Measurements from ENCODE around the gene CDH20. TPM values are rescaled to one million over a fixed set of nuclear protein-coding genes. Genes with fewer than 3 reads are reported as not detected.

Gene CDH20
- total RNA-seq, 2 experiments from 2014 or later, result not detected

- H3K36me3 Mint-ChIP-seq (ENCODE audit: low read depth), result no peaks in the 10 kb centered on the region
- peaks cover 3% of the 10 kb centered on the region for H3K9me3 Mint-ChIP-seq
- H3K4me1 Mint-ChIP-seq (ENCODE audit: low read depth), result no peaks in the 10 kb centered on the region
- intact Hi-C loops (cut with micrococcal nuclease), result no loop called here
- DNase-seq, result no peak
- no peak overlapping the region for H3K27ac Mint-ChIP-seq
- CTCF ChIA-PET, result no interaction called here
- peaks cover 37% of the 10 kb centered on the region for H3K27me3 Mint-ChIP-seq (ENCODE audit: low read depth)
- H3K4me3 Mint-ChIP-seq, result no peak overlapping the region
These were observed 242.2 kb downstream of the CDH20 start for GRCh38 chr18:61575419-61575818.

- Mint-ChIP-seq H3K9me3 (no peaks in the 10 kb centered on the region), H3K27me3 (ENCODE audit: low read depth) (peaks cover 53% of the 10 kb centered on the region), H3K4me1 (ENCODE audit: low read depth) (peaks cover 8% of the 10 kb centered on the region), H3K27ac (no peak overlapping the region), H3K36me3 (ENCODE audit: low read depth) (no peaks in the 10 kb centered on the region), H3K4me3 (no peak overlapping the region)
- DNase-seq, result no peak
- CTCF ChIA-PET, result interaction anchor here (0.5 to 1.9 kb wide), 3 partner anchors 10 to 552 kb away, joined by 4 to 7 read pairs (median 6); no protein-coding TSS in a partner anchor
- intact Hi-C loops (cut with micrococcal nuclease), result no loop called here
These were observed 245.6 kb downstream of the CDH20 start for GRCh38 chr18:61578846-61579245.

- H3K4me3 Mint-ChIP-seq, result no peak overlapping the region
- H3K4me1 Mint-ChIP-seq (ENCODE audit: low read depth), result peaks cover 8% of the 10 kb centered on the region
- CTCF ChIA-PET, result interaction anchor here (0.5 to 1.9 kb wide), 6 partner anchors 55 to 553 kb away, joined by 3 to 7 read pairs (median 4); no protein-coding TSS in a partner anchor
- no peak for DNase-seq
- no peak overlapping the region for H3K27ac Mint-ChIP-seq
- no peaks in the 10 kb centered on the region for H3K36me3 Mint-ChIP-seq (ENCODE audit: low read depth)
- H3K27me3 Mint-ChIP-seq (ENCODE audit: low read depth), result peaks cover 50% of the 10 kb centered on the region
- H3K9me3 Mint-ChIP-seq, result no peaks in the 10 kb centered on the region
- intact Hi-C loops (cut with micrococcal nuclease), result no loop called here
These were observed 246.4 kb downstream of the CDH20 start for GRCh38 chr18:61579581-61579980.

GRCh38 chr18:61580046-61580445, 246.8 kb downstream of the CDH20 start:
- no peak overlapping the region for H3K27ac Mint-ChIP-seq
- peaks cover 8% of the 10 kb centered on the region for H3K4me1 Mint-ChIP-seq (ENCODE audit: low read depth)
- no peak overlapping the region for H3K4me3 Mint-ChIP-seq
- H3K27me3 Mint-ChIP-seq (ENCODE audit: low read depth), result peaks cover 50% of the 10 kb centered on the region
- CTCF ChIA-PET, result interaction anchor here (0.5 to 1.9 kb wide), 7 partner anchors 26 to 552 kb away, joined by 3 to 7 read pairs (median 3); no protein-coding TSS in a partner anchor
- no peak for DNase-seq
- H3K9me3 Mint-ChIP-seq, result no peaks in the 10 kb centered on the region
- H3K36me3 Mint-ChIP-seq (ENCODE audit: low read depth), result no peaks in the 10 kb centered on the region
- intact Hi-C loops (cut with micrococcal nuclease), result loop anchor here (2.0 kb wide), 2 partner anchors 29 to 315 kb away; no protein-coding TSS in a partner anchor

- DNase-seq, result peak; percentile 71
- CTCF ChIA-PET, result interaction anchor here (0.5 to 2.3 kb wide), 13 partner anchors 9 to 557 kb away, joined by 3 to 18 read pairs (median 3); no protein-coding TSS in a partner anchor
- Mint-ChIP-seq H3K27me3 (ENCODE audit: low read depth) (peaks cover 38% of the 10 kb centered on the region), H3K4me1 (ENCODE audit: low read depth) (peaks cover 8% of the 10 kb centered on the region), H3K9me3 (no peaks in the 10 kb centered on the region), H3K4me3 (no peak overlapping the region), H3K36me3 (ENCODE audit: low read depth) (no peaks in the 10 kb centered on the region), H3K27ac (no peak overlapping the region)
- intact Hi-C loops (cut with micrococcal nuclease), result loop anchor here (1.0 to 2.0 kb wide), 3 partner anchors 31 to 550 kb away; no protein-coding TSS in a partner anchor
These were observed 248.5 kb downstream of the CDH20 start for GRCh38 chr18:61581578-61582201.

- H3K27ac Mint-ChIP-seq, result no peak overlapping the region
- H3K4me1 Mint-ChIP-seq (ENCODE audit: low read depth), result peaks cover 8% of the 10 kb centered on the region
- intact Hi-C loops (cut with micrococcal nuclease), result loop anchor here (1.0 kb wide), 1 partner anchor 549 kb away; no protein-coding TSS in a partner anchor
- no peak for DNase-seq
- H3K9me3 Mint-ChIP-seq, result no peaks in the 10 kb centered on the region
- no peak overlapping the region for H3K4me3 Mint-ChIP-seq
- CTCF ChIA-PET, result interaction anchor here (0.5 to 2.3 kb wide), 13 partner anchors 8 to 850 kb away, joined by 3 to 18 read pairs (median 4); no protein-coding TSS in a partner anchor
- no peaks in the 10 kb centered on the region for H3K36me3 Mint-ChIP-seq (ENCODE audit: low read depth)
- H3K27me3 Mint-ChIP-seq (ENCODE audit: low read depth), result peaks cover 38% of the 10 kb centered on the region
These were observed 249.0 kb downstream of the CDH20 start for GRCh38 chr18:61582202-61582710.

- H3K4me3 Mint-ChIP-seq, result no peak overlapping the region
- intact Hi-C loops (cut with micrococcal nuclease), result no loop called here
- DNase-seq, result no peak
- no peaks in the 10 kb centered on the region for H3K36me3 Mint-ChIP-seq (ENCODE audit: low read depth)
- CTCF ChIA-PET, result interaction anchor here (0.6 to 2.3 kb wide), 2 partner anchors 19 to 71 kb away, joined by 6 to 8 read pairs; no protein-coding TSS in a partner anchor
- H3K9me3 Mint-ChIP-seq, result no peaks in the 10 kb centered on the region
- peaks cover 31% of the 10 kb centered on the region for H3K27me3 Mint-ChIP-seq (ENCODE audit: low read depth)
- H3K27ac Mint-ChIP-seq, result no peak overlapping the region
- H3K4me1 Mint-ChIP-seq (ENCODE audit: low read depth), result peaks cover 8% of the 10 kb centered on the region
These were observed 250.3 kb downstream of the CDH20 start for GRCh38 chr18:61583548-61583947.

GRCh38 chr18:61587865-61588264, 254.6 kb downstream of the CDH20 start:
- no peaks in the 10 kb centered on the region for H3K36me3 Mint-ChIP-seq (ENCODE audit: low read depth)
- DNase-seq, result no peak
- intact Hi-C loops (cut with micrococcal nuclease), result no loop called here
- no peak overlapping the region for H3K4me3 Mint-ChIP-seq
- CTCF ChIA-PET, result interaction anchor here (1.7 kb wide), 1 partner anchor 9 kb away, joined by 4 read pairs; no protein-coding TSS in a partner anchor
- no peaks in the 10 kb centered on the region for H3K4me1 Mint-ChIP-seq (ENCODE audit: low read depth)
- H3K9me3 Mint-ChIP-seq, result no peaks in the 10 kb centered on the region
- no peak overlapping the region for H3K27ac Mint-ChIP-seq
- peaks cover 8% of the 10 kb centered on the region for H3K27me3 Mint-ChIP-seq (ENCODE audit: low read depth)

- intact Hi-C loops (cut with micrococcal nuclease), result no loop called here
- Mint-ChIP-seq H3K4me3 (no peak overlapping the region), H3K27me3 (ENCODE audit: low read depth) (peaks cover 7% of the 10 kb centered on the region), H3K36me3 (ENCODE audit: low read depth) (no peaks in the 10 kb centered on the region), H3K27ac (no peak overlapping the region), H3K9me3 (no peaks in the 10 kb centered on the region), H3K4me1 (ENCODE audit: low read depth) (no peaks in the 10 kb centered on the region)
- no peak for DNase-seq
- CTCF ChIA-PET, result interaction anchor here (0.6 to 1.7 kb wide), 2 partner anchors 11 to 542 kb away, joined by 4 read pairs; no protein-coding TSS in a partner anchor
These were observed 256.0 kb downstream of the CDH20 start for GRCh38 chr18:61589053-61589723.

- no peak overlapping the region for H3K27ac Mint-ChIP-seq
- CTCF ChIA-PET, result no interaction called here
- no peaks in the 10 kb centered on the region for H3K9me3 Mint-ChIP-seq
- H3K36me3 Mint-ChIP-seq (ENCODE audit: low read depth), result no peaks in the 10 kb centered on the region
- H3K4me3 Mint-ChIP-seq, result no peak overlapping the region
- intact Hi-C loops (cut with micrococcal nuclease), result no loop called here
- no peaks in the 10 kb centered on the region for H3K4me1 Mint-ChIP-seq (ENCODE audit: low read depth)
- H3K27me3 Mint-ChIP-seq (ENCODE audit: low read depth), result peaks cover 7% of the 10 kb centered on the region
- no peak for DNase-seq
These were observed 256.5 kb downstream of the CDH20 start for GRCh38 chr18:61589724-61590065.

- Mint-ChIP-seq H3K27ac (no peak overlapping the region), H3K4me1 (ENCODE audit: low read depth) (no peaks in the 10 kb centered on the region), H3K9me3 (no peaks in the 10 kb centered on the region), H3K36me3 (ENCODE audit: low read depth) (no peaks in the 10 kb centered on the region), H3K4me3 (no peak overlapping the region), H3K27me3 (ENCODE audit: low read depth) (peaks cover 7% of the 10 kb centered on the region)
- intact Hi-C loops (cut with micrococcal nuclease), result no loop called here
- no peak for DNase-seq
- CTCF ChIA-PET, result interaction anchor here (1.4 kb wide), 1 partner anchor 9 kb away, joined by 4 read pairs; no protein-coding TSS in a partner anchor
These were observed 258.0 kb downstream of the CDH20 start for GRCh38 chr18:61591253-61591652.

GRCh38 chr18:61595615-61596251, 262.5 kb downstream of the CDH20 start:
- no peak for DNase-seq
- CTCF ChIA-PET, result interaction anchor here (1.2 kb wide), 1 partner anchor 14 kb away, joined by 3 read pairs; no protein-coding TSS in a partner anchor
- intact Hi-C loops (cut with micrococcal nuclease), result no loop called here
- H3K27me3 Mint-ChIP-seq (ENCODE audit: low read depth), result peaks cover 13% of the 10 kb centered on the region
- no peak overlapping the region for H3K4me3 Mint-ChIP-seq
- H3K4me1 Mint-ChIP-seq (ENCODE audit: low read depth), result no peaks in the 10 kb centered on the region
- H3K27ac Mint-ChIP-seq, result no peak overlapping the region
- H3K9me3 Mint-ChIP-seq, result no peaks in the 10 kb centered on the region
- H3K36me3 Mint-ChIP-seq (ENCODE audit: low read depth), result no peaks in the 10 kb centered on the region

Data from activated naive CD4-positive, alpha-beta T cell treated with anti-CD3 and anti-CD28 coated beads for 36 hours (primary cell).